Stimulated activated CD8-positive, alpha-beta memory T cell treated with anti-CD3 and anti-CD28 coated beads, Interleukin-4, amount 100 ng/mL, for 4 hours (primary cell): ENCODE results near the gene RNF225.
"Not testable (repeated sequence)": the region's sequence is repeated elsewhere in the genome, so short reads cannot be mapped to it uniquely, and the experiment has no call there.

Experiments used
- DNase-seq, 2 donors: peaks; one replicate each; pipeline ENCODE4 v3.0.0-alpha.2; 2020; ENCODE audit warnings: low read depth in 2 of 2, low spot score in 1 of 2

The RNF225 gene

DNA sequence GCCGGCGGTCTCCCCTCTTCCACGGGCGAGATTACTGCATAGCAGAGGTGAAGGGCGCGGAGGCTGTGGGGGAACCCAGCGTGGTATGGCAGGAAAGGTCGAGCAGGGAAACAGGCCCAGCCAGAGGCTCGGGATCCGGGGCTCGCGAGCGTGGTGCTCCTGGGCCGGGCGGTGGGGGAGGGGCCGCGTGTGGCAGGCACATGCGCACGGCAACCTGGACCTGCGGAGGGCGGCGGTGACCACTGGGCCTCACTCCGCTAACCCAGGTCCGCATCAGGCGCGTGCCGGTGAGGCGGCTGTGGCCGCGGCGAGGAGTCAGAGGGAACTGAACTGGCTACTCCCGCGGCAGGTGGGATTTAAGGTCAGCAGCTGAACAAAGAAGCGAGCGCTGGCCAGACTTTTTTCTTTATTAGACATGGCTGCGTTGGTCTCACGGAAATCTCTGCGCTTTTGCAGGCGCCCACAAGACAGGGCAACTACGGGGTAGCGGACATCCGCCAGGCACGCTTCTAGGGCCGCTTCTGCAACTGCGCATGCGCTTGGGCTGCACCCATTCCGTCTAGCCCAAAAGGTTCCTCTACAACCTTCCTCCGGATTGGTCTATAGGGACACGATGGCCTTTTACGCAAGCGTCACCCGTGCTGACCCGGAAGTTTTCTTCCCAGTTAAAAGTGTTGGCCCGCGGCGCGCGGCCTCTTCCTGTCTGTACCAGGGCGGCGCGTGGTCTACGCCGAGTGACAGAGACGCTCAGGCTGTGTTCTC, 8.7 kb upstream of the RNF225 start, which contains the start of gene RPS5:
RPS5 (plus strand) TSS at position 694 of the 762 bp plus-strand sequence. CDS start 869 bp downstream, outside the sequence.
- DNase-seq: peak; percentile 86 to 92

DNA sequence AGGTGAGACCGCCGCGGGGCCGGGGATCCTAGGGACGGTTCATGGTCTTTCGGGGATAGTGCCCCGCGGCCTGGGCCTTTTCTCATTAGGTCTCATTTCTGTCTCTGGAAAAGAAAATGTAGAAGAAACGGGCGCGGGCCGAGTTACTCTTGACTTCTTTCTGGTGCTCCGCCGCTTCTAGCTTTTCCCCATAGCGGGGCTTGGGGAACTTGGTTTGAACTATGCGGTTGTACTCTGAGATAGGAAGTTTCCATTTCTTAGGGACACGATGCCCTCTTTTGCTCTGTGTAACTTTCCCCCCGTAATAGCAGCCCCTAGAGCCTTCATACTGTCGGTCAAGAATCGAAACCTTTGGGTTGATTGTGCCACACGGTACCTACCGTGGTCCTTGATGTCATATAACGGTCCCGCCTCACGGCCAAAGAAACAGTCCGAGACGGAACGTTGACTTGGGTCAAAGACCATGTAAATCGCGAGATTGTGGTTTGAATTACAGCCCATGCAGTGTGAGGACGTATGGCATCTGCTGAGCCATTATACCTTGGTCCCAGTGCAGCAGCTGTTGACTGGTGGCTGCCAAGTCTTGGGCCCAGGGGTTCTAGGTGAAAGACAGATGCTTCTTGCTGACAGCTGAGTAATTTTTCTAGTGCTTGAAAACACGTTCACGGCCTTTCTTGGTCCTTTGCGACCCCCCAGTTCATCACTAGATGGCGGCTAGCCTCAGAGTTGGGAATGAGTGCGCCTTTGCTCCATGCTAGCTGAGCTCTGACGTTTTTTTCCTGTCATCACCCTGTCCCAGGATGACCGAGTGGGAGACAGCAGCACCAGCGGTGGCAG, 7.9 kb upstream of the RNF225 start:
- no peak for DNase-seq

DNA sequence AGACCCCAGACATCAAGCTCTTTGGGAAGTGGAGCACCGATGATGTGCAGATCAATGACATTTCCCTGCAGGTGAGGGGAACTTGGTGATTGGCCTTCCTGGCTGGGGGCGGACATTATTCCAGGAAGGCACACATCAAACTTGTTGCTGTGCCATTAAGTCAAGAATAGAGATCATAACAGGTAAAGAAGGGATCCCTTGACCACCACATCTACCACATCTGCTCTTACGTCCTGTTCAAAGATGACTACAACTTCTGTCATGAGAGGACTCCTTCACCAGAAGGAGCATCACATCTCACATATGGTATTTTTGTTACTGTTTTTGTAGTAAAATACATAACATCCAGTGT, 7.3 kb upstream of the RNF225 start:
- DNase-seq: no peak

DNA sequence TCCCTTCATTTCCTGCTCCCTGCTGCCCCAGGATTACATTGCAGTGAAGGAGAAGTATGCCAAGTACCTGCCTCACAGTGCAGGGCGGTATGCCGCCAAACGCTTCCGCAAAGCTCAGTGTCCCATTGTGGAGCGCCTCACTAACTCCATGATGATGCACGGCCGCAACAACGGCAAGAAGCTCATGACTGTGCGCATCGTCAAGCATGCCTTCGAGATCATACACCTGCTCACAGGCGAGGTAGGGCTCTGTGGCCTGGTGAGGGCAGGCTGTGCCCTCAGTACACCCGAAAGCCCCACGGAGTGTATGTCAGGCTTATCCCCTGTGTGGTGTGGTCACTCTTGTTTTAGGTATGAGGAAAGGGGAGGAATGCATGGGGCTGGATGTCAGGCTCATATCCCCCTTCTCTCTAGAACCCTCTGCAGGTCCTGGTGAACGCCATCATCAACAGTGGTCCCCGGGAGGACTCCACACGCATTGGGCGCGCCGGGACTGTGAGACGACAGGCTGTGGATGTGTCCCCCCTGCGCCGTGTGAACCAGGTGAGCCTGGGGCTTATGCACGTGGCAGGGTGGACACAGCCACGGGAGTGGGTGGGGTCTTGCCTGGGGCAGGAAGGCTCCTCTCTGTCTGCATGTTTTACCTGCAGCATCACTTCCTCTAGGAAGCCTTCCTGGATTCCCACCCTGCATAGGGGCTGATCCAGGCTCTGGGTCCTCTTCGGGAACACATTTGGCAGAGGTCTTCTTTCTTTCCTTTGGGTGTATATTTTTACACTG, 2.3 kb upstream of the RNF225 start:
- DNase-seq: no peak

DNA sequence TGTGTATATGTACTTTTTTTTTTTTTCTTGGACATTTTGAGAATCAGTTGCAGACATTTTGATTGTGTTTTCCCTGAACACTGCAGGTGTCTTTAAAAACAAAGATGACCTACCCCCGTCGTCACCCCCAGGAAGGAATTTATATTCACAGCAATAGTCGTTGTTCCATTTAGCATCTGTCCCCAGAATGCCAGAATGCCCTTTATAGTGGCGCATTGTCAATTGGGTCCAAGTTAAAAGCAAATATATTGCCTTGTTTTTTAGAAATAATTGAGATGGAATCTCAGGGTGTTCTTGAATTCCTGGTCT, 1.8 kb upstream of the RNF225 start:
- no peak for DNase-seq

DNA sequence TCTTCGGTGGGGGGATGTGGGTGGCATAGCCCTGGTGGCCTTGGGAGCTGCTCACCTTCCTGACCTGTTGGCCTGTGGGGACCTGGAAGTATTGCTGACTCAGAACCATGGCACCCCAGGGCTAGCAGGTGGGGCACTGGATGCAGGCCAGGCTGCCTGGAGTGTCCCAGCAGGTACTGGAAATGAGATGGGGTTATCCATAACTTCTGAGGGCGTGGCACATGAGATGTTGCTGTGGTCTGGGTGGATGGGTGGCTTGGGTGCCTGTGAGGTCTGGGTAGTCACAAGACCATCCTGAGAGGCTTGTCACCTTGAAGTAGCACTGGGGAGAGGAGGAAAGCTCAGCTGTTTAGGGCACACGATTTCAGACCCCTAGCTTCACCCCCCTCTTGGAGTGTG, 636 bp upstream of the RNF225 start:
- DNase-seq: no peak

DNA sequence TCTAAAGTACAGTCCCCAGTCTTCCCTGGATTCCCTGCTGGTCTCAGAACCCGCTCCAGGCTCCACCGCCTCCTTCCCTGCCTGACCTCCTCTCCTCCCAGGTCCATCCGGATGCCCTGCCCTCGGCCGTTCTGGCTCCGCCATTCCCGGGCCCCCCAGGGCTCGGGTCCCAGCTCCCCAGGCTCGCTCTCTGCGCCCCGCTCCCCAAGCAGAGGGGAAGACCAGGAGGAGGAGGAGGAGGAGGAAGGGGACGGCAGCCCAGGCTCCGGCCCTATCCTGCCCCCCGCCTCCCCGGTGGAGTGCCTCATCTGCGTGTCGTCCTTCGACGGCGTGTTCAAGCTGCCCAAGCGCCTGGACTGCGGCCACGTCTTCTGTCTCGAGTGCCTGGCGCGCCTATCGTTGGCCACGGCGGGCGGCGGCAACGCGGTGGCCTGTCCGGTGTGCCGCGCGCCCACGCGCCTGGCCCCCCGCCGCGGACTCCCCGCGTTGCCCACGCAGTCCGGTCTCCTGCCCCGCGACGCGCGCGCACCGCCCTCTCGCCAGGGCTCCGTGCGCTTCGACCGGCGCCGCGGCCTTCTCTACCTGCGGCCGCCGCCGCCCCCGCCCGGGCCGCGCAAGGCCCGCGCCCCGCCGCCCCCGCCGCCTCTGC, 647 bp downstream of the RNF225 start:
- no peak for DNase-seq

DNA sequence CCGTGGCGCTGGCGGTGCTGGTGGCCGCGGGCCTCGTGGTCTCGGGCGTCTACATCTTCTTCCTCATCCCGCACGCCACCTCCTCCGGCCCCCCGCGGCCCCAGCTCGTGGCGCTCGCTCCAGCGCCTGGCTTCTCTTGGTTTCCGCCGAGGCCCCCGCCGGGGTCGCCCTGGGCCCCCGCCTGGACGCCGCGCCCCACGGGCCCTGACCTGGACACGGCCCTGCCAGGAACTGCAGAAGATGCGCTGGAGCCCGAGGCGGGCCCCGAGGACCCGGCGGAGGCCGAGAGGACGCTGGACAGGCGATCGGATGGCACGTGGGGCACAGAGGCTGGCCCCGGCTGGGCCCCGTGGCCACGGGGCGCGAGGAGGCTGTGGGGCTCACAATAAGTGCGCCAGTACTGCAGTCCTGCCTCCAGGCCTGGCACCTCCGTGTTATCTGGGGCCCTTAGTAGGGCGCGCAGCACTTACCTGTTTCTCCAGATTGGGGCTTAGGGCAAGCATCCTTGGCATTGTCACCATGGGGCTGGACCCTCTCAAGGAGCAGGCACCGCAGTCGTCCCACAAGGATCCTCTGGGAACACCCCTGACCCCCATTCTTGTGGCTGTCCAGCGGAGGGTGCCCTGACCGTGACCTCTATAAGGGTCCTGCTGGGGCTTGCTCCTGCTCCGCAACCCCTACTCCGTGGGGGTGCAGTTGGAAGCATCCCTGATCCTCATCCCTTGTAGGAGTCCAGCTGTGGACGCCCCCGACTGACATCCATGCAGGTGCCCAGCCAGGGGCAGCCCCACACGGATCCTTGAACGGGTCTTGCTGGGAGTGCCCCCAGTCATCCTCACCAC, 1.5 kb downstream of the RNF225 start:
- no peak for DNase-seq

DNA sequence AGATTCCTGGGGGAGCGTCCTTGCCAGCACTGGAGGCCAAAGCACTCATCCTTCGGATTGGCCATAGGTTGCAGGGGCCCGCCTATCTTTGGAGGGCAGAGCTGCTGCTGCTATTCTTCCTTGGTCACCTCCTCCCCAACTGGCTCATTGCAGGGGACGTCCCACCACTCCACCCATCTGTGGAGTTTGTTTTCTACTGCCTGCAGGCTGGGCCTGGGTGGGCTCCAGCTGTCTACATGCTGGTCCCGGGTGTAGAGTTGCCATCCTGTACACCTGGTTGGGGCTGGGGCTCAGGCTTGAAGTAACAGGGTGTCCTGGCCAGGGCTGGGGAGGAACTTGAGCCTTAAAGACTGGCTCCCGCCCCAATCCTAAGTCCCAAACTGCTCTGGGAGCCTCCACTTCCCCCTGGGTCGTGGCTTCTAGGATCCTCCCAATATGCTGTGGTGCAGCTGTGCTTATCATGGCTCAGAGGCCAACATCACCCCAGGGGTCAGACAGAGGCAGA, 2.1 kb downstream of the RNF225 start:
- no peak for DNase-seq

DNA sequence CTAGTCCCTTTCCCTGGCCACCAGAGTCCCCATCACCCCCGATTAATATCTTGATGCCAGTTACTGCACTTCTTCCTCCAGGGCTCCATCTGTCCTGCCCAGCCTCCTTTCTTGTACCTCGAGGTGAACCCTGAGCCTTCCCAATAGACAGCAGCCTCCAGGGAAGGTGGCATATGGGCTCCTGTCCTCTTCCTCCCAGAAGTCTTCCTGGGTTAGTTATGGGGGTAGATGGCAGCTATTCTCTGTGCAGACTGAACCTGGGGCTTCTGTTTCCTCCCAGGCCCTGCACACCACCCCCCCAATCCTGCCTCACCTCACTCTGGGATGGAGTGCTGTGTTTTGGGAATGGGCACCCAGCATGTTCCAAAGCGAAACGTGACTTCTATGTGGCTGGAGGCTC, 2.6 kb downstream of the RNF225 start:
- no peak for DNase-seq

DNA sequence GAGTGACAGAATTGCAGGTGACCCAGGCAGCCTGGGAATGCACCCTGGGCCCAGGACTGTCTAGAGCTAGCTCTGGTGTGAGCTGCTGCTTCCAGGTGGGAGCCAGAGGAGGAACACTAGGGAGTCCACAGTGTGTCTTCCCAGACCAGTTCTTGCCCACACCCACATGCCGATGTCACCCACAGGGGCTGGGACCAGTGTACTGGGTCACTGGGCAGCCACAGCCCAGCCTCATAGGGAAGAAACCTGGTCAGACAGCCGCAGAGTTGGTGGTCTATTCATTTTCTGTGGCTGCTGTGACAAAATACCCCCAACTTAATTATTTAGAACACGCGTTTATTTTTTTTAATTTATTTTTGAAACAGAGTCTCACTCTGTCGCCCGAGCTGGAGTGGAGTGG, 3.1 kb downstream of the RNF225 start:
- no peak for DNase-seq

DNA sequence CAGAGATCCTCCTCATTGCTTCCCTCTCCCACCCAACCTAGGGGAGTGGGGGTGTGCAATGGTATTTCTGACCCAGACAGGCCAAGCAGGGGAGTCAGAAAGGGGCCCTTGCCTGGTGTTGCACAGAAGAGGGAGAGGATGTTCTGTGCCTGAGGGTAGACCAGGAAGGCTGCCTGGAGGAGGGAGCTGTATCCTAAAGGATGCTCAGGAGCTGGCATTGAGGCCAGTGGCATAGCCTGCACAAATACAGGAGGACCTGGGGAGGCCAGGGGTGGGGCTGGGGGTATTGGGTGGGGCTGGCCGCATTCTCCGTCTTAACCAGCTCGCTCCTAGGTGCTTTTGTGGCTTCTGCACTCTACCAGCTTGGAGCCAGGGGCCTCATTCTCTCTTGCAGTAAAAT, 4.4 kb downstream of the RNF225 start:
- no peak for DNase-seq

DNA sequence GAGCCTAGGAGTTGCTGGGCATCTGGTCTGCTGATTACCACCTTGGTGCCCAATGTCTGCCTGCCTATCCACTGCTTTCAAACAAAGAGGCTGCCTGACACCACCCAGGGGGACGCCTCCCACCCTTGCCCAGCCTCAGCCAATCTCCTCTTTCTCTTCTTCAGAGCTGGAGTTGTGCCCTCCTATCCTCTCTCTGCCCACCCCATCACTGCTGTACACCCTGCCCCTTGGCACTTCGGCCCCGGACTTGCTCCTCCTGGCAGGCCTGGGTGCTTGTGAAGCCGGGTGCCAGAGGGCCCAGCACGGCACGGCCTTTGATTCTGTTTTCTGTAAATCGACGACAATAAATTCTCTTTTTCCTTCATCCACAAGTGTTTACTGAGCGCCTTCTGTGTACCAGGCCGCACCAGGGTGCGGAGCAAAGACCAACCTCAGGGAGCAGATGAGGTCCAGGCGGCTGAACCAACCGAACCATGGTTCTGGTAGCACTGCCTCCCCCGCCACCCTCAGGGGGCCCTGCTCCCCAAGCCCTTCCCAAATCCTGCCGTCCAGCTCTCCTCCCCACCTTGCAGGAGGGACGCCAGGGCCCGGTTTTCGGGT, 5.0 kb downstream of the RNF225 start:
- no peak for DNase-seq

DNA sequence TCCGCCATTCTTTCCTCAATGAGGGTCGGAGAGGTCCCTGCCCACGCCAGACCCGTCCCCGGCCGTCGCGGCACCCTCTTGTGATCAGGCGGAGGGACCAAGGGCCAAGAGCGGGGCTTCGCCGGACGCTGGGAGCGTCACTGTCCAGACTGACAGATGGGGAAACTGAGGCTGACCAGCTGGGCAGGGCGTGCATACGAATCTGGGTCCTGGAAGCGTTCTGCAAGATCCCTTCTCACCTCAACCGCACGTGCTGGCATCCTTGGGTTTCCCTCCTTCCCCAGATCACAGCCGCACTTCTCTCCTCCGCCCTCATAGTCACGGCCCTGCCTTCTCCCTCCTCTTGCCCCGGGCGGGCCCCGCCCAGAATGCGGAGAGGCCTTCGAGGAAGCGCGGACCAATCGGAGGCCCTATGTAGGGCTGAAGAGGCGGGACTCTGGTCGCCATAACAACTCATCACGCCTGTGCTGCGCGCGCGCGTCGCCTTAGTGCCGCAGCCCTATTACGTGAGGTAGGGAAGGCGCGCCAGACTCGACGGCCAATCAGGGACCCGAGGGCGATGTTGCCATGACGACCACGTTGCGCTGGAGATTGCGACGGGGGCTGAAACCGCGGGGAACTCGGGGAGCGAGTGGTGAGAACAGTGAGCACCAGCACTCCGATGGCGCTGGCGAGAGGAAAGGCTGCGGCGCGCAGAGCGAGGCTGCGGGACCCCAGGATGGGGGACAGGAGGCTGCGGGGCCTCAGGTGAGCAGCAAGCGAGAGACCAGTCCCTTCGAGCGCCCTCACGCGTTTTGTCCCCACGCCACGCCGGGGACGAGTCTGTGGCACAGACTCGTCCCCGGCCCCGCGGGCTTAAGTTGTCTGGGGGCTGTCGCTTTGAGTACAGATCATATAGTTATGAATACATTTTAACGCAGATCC, 5.7 kb downstream of the RNF225 start:
- peak; percentile 98 for DNase-seq

DNA sequence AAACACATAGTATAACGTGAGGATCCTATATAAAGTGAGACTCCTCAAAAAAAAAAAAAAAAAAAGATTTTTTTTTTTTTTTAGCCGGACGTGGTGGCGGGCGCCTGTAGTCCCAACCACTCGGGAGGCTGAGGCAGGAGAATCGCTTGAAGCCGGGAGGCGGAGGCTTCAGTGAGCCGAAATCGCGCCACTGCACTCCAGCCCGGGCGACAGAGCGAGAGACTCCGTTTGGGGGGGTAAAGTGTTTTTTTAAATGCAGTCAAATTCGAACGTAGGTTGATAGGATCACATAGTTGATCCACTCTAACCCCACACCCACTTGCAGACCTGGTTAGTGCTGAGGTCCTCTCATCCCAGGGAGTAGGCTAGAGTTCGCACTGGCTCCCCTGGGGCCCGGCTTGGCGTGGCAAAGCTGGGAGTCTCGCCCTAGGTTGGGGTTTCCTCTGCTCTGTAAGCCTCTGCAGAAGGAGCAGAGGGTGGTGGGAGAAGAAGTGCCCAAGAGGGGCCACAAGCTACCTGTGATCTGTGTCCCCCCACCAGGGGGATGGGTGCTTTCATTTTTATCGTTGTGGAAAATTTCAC, 6.5 kb downstream of the RNF225 start:
- no peak for DNase-seq

DNA sequence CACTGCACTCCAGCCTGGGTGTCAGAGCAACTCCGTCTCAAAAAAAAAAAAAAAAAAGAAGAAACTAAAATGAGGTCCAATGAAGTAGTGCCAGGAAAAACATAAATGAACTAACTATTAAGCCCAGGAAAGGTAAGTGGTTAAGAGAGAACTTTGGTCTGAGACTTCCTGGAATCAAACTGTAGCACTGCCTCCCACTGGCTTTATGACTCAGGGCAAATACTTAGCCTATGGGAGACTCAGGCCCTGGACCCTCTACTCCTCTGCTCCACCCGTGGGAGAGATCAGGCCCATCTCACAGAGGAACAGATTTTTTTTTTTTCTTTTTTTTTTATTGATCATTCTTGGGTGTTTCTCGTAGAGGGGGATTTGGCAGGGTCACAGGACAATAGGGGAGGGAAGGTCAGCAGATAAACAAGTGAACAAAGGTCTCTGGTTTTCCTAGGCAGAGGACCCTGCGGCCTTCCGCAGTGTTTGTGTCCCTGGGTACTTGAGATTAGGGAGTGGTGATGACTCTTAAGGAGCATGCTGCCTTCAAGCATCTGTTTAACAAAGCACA, 8.5 kb downstream of the RNF225 start:
- not testable (repeated sequence) for DNase-seq

DNA sequence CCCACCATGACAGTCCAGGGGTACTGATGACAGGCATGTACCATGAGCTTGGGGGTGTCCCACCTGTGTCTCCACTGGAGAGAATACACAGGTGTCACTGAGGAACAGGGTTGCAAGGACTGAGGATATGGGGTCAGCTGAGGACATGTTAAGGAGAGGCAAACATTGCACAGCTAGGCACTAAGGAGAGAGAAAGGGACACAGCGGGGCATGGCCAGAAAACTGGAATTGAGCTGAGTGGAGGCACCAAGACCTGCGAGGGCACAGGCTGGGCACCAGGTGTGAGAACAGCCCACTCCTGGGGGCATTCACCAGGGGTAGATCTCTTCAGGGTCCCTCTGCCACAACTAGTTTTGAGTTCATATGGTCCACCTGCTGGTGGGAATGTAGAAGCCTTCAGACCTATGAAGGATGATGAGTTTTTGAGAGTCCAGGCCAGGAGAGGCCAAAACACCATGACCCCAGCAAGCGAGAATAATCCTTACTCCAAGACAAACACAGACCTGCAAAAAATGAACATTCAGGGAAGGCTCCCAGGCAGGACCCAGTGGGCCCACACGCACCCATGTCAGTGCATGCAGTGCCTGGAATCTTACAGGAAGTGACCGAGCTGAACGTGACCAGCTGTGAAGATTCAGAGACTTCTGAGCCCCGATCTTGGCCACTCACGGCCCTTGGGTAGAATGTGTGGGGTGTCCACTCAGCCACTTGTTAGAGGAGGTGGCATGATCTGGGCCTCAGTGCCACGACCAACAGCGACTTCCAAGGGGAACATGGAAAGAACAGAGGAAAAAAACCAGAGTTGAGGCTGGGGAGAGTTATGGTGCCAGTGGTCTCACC, 11.6 kb downstream of the RNF225 start:
- DNase-seq: no peak
